Stimulated activated CD4-positive, alpha-beta T cell treated with anti-CD3 and anti-CD28 coated beads, Interleukin-4, amount 100 ng/mL, for 4 hours (primary cell): Measurements from ENCODE around the gene TASP1.
"Not testable (repeated sequence)": the region's sequence is repeated elsewhere in the genome, so short reads cannot be mapped to it uniquely, and the experiment has no call there.

Source experiments
- DNase-seq, 2 experiments: peaks; one replicate each; pipeline ENCODE4 v3.0.0-alpha.2; 2020

The TASP1 gene, protein sequence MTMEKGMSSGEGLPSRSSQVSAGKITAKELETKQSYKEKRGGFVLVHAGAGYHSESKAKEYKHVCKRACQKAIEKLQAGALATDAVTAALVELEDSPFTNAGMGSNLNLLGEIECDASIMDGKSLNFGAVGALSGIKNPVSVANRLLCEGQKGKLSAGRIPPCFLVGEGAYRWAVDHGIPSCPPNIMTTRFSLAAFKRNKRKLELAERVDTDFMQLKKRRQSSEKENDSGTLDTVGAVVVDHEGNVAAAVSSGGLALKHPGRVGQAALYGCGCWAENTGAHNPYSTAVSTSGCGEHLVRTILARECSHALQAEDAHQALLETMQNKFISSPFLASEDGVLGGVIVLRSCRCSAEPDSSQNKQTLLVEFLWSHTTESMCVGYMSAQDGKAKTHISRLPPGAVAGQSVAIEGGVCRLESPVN

DNA sequence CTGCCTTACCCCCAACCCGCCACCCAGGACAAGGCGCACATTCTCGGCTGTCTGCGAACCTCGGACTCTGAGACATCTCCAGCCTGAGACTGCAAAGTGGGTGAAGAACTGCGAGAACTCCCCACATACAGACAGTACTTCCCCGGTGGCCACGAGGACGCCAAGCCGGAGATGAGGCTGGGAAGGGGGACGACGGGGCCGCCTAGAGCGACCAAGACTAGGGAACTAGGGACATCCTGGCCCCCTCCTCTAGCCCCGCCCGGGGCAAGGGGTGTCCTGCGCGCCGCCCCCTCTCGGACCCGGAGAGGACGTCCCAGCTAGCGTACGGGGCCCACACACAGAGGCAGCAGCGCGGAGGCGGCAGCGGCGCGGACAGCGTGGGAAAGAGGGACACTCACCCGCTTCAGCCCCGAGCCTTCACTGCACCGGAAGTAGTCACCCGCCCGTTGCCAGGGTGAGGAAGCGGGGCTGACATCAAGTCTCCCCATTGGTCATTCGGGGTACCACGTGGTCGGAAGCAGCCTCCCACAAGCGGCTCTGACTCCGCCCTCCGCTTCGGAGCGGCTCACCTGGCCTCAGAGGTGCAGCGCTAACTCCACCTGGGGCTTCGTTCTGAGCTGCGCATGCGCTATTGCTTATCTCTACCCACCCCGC is at the start of gene TASP1:
Gene TASP1, minus strand, starts transcription at position 437 of the 654 bp plus-strand sequence. CDS start 8,854 bp downstream, outside the sequence.
- peak; percentile 92 to 98 for DNase-seq

DNA sequence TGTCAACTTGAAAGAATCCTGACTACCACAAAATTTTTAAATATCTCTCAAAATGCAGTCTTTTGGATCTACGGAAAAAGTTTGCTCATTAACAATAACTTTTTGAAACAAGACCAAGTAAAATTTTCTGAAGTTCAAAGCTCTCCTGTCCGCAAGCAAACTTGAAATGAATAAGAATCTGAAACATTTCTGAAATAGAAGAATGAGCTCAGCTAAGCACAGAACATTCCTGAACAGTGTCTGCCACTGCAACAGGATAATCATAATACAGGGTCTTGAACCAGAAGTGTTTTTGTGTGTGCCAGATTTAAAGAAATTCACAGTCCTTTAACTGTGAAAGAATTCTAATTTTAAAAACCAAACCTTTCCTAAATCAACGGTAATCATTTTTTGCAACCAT is 49.1 kb upstream of the TASP1 start:
- DNase-seq = no peak

DNA sequence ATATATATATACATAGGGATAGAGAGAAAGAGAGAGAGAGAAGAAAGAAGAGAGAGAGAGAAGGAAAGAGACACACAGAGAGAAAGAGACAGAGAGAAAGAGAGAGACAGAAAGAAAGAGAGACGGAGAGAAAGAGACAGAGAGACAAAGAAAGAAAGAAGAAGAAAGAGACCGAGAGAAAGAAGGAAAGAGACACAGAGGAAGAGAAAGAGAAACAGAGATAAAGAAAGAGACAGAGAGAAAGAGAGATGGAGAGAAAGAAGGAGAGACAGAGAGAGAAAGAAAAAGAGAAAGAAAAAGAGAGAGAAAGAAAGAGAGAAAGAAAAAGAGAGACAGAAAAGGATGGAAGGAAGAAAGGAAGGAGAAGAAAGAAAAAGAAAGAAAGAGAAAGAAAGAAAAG is 46.9 kb upstream of the TASP1 start:
- no peak for DNase-seq

DNA sequence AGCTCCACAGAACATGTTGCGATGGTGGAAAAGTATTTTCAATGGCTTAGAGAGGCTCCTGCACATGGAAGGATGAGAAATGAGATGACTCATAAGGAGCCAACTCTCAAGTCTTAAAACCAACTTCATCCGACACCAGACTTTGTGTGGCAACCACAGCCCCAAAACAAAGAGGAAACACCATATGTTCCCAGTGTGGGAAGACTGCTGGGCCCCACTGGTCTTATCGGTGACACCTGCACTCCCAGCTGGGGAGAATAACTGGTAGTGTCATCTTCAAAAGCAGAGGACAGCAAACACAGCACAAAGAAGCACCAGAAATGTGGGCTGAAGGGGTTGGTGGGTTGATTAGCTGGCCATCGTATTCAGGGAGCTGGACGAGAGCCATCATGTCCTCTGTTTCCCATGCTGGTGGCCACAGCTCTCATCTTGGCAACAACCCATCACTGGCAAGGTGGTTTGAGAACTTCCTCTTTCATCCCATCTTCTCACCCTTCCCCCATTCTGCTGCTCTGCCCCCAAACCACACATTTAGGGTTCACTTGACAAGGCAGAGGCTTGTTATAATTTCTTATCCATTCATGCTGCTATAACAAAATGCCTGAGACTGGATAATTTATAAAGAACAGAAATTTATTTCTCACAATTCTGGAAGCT is 46.0 kb upstream of the TASP1 start:
- DNase-seq = no peak

DNA sequence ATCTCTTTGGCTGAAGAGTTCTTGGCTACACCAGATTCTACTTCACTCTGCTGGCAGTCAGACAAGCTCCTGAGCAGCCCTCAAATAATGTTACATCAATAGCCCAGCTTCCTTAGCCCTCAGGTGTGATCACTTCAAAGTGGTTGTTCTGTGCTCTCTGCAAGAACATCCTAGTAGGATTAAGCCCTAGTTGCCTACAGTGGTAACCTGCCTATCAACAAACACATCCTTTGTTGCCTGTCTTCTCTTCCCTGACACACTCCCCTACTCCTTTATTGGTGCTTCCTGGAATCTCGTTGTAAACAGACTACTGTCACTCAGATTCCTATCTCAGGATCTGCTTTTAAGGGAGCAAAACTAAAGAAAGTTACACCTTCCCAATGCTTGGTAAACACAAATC is 45.1 kb upstream of the TASP1 start:
- DNase-seq = no peak

DNA sequence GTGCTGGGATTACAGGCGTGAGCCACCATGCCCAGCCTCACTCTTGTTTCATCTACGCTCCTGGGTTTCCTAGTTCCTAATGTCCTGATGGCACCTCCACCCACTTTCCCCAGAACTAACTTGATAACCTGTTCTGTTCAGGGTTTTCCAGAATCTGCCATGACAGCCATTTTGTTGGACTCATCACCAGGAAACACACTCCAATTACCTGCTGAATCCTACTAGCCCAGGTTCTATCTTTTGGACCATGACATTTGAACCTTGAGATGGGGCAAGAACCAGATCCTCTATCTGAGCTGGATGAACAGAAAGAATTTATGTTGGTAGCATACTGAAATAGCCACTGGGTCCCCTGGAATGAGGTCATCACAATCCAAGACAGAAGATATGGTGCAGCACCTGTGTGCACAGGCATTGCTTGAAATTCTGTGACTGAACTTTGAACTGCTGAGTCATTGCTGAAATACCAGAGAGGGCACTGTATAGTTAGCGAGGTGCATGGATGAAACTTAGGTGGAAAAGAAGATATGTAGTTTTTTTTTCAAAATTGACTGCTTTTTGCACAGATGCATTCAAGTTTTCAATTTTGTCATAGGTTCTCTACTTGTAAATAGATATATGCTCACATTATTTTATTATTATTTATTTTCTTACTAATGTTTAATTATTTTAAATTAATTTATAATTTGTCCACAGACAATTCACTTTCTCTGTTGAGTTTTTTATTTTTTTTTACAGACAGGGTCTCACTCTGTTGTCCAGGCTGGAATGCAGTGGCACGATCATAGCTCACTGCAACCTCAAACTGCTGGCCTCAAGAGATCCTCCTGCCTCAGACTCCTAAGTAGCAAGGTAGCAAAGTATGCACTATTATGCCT is 42.8 kb upstream of the TASP1 start:
- no peak for DNase-seq

DNA sequence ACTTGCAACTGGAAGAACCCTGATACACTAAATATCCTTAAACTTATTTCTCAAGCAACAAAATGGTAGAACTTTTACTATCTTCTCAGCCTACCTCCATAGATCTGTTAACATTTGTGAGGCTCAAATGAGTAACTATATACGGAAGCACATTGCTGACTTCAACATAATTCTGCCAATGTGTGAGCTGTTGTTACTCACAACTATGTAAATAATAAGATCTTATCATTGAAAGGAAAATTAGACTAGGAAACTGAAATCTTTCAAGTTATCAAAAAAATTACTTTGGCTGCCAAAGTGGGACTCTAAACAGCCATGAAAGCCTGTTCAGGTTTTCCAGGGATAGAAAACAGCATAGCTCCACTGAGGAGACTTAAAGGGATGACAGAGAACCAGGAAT is 40.2 kb upstream of the TASP1 start:
- DNase-seq = no peak

DNA sequence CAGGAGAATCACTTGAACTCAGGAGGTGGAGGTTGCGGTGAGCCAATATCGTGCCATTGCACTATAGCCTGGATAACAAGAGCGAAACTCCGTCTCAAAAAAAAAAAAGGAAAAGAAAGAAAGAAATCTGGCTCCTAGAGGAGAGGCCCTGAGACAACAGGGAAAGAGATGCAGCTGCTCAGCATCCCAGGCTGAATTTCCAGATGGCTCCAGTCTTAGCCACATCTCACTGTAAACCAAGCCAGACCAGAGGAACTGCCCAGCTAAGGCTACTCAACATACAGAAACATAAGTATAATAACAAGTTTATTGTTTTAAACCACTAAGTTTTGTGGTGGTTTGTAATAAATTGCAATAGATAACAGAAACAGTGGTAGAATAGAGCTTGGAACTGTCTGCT is 38.5 kb upstream of the TASP1 start:
- no peak for DNase-seq

DNA sequence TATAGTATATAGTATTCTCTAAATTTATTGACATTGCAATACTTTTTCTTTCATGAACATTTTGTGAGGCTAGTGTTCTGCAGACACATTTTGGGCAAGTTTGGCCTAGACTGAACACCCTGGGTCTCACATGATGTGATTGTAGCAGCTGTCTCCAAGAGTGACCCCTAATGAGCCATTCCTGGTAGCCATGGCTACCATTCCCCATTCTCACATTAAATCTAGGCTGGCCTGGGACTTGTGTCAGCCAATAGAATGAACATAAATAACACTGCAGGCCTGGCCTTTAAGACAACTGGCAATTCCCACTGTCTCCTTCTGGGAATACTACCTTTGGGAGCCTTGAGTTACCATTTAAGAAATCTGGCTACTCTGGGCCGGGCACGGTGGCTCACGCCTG is 38.0 kb upstream of the TASP1 start:
- DNase-seq = no peak

DNA sequence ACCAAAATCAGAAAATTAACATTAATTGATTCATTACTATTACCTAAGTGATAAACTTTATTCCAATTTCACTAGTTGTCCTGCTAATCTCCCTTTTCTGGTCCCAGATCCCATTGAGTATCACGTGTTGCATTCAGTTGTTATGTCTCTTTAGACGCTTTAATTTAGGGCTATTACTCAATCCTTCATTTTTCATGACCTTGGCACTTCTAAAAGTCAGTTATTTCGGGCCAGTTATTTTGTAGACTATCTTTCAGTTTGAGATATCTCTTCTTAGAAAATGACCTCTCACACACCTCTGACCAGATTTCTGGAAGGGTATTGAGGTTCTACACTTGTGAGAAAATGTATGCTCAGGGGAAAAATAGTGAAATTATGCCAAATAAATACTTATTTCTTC is 34.0 kb upstream of the TASP1 start:
- DNase-seq = no peak

DNA sequence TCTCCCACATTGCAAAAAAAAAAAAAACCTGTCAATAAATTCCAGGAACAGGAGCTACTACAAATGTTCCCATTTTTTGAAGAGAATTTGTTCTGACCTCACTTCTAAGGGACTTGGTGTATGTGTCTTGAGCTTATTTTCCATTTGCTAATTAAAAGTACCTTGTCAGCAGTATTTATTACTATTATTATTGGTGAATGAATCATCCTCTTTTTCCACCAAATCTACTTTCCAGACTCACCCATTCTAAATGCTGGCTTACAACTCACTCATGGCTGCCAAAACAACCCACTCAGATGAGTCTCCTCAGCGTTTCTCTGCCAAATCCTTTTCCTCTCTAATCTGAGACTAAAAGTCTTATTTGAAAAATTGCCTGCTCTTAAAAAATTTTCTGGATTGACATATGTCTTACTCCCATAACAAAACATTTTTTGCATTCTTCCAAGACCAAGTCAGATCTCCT is 33.2 kb upstream of the TASP1 start:
- DNase-seq = no peak

DNA sequence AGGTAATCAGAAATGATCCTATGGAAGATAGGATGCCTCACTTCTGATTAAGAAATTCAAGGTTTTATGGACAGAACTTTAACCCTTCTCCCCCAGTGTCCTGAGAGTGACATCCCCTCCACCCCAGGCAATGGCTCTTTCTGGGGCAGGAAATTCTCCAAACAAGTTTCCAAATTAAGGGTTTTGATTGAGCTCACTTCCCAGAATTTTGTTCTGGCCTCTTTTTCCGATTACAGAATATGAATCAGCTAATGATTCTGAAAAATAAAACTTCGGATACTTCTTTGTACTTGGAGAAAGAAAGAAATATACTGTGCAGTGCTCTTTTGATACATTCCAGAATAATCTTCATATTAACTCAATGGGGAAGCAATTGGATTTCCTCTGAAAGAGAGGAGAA is 32.8 kb upstream of the TASP1 start:
- DNase-seq = no peak

DNA sequence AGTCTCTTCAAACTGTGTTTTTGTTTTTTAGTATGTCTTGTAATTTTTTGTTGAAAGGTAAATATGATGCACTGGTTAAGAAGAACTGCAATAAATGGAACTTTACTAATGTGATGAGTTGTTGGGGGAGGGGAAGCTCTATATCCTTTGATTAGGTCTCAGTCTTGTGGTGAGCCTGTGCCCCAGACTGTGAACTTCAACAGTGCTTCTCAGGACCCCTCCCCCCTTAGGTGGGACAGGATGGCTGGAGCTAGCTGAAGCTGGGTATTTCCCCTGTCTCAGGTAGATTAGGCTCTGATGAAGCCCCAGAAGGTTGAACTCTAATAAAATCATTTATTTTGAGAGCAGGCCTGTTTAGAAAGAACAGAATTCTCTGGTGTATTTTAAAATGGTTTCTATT is 31.4 kb upstream of the TASP1 start:
- no peak for DNase-seq

DNA sequence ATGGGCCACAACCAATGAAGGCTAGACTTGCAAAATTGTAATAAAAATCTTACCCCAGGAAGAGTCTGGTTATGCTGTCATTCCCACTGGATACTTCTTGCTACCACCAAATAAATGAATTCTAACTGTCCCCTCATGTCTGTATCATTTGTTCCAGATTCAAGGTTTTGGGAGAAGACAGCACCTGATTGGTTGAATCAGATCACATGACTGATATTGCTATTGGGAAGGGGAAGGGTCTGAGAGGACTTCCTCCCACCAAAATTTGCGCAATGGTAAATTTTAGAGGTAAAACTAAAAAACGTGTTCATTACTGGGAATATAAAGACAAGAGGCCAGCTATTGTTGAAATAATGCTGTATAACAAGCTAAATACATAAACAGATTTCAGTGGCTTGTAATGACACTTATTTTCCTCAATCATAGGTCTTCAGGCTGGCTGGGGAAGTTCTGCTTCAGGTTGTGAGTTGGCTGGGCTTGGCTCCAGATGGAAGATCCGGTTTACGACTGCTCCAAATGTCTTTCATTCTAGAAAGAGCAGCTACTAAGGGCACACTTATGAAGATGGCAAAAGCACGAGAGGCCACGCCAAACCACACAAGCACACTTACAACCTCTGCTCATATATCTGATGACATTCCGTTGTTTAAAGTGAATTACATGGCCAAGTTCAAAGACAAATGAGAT is 27.1 kb upstream of the TASP1 start:
- no peak for DNase-seq

DNA sequence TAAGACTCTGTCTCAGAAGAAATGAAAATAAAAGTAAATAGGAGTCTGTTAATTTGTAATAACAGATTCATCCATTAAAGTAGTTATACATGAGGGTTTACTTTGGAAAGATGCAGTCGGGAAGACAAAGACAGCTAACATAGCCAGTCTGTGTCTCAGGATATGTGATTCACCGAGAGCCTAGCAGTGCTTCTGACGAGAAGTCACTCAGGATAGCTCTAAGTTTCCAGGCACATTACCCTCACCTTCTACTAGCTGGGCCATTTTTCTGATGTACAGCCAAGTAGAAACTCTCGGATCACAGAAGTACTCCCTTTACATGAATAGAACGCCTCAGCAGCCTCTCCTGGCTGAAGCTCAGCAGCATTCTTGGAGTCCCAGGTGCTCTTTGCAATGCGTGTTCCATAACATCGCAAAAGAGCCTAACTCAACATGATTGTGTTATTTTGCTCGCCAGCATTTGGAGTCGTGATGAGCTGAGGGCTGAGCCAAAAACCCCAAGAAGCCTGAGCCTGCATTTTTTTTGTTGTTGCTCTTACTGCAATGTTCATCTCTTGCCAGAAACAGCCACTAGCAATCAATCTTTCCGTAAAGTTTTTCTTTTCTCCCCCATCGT is 22.4 kb upstream of the TASP1 start:
- DNase-seq = no peak

DNA sequence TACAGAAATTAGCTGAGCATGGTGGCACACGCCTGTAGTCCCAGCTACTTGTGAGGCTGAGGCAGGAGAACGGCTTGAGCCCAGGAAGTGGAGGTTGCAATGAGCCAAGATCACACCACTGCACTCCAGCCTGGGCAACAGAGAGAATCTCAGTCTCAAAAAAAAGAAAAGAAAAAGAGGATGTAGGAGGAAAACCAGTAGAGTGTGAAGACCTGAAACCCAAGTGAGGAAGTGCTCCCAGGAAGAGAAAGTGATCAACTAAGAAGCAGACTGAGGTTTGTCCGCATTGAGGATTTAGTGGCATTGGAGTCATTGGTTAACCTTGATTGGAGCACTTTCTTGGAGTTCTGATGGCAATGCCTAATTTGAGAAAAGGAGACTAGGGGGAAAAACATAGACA is 20.6 kb upstream of the TASP1 start:
- DNase-seq = no peak

DNA sequence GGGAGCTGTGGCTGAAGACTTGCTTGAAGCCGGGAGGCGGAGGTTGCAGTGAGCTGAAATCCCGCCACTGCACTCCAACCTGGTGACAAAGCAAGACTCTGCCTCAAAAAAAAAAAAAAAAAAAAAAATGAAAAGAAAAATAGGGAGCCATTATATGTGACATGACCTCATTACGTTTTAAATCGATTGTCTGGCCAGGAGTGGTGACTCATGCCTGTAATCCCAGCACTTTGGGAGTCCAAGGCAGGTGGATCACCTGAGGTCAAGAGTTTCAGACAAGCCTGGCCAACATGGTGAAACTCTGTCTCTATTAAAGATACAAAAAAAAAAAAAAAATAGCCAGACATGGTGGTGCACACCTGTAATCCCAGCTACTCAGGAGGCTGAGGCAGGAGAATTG is 19.3 kb upstream of the TASP1 start:
- not testable (repeated sequence) for DNase-seq

DNA sequence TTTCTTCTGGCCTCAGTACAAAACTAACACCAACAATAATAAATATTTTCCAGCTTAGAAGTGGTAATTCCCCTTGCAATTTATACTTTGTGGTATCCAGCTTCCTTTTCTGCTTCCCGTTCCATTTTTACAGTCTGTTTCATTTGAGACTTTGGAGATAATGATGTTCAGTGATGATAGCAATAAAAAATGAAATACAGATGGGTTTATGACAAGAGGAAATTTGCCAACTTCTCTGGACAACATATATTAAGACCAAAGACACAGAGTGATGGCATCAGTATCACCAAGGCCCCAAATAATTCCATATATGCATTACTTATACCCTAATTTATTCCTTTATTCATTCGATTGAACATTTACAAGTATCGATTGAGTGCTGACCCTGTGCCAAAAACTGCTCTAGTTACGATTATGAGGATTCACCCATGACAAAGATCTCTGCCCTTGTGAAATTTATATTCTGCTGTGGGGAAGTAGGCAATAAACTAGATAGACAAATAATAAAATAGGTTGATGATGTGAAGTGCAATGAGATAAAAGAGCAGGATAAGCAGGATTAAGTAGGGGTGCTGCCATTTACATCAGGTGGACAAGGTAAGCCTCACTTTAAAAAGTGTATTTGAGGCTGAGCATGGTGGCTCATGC is 18.1 kb upstream of the TASP1 start:
- no peak for DNase-seq

DNA sequence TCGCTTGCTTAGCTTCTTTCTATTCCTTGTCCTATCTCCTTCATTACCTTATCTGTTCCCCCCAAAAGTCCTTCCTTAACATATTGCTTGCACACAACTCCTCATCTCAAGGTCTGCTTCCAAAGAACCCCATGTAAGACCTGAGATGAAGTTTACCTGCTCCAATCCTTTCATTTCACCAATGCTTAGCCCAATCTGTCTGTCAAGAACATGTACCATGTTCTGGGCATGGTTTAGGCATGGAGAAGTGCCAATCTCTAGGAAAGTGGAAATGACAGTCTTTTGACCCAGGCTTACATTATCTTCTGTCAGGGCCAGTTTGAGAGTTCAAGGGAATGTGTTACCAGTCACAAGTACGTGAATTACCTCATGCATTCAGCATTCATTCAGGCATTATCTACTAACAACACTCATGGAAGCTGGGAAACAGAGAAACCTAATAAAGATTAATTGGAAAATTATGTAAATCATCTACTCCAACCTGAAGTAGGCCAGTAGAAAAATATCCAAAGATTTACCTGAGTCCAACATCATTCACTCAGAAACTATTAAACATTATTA is 15.8 kb upstream of the TASP1 start:
- DNase-seq = no peak

DNA sequence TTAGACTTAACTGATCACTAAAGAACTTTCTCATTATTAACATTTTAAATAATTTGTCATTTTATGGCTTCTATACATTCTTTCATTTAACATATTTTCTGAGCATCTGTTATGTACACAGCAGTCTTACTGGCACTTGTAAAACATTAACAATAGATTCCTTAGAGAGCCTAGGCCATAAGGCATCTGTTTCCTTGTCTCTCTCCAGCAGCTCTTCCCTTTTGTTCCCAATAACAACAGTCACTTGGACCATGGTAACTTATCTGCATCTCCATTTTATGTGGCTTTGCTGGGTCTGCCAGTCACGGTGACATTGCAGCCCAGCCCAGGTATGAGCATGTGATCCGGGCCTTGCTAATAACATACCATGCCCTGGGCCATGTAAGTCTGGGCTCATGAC is 11.7 kb upstream of the TASP1 start:
- DNase-seq = no peak
